Stimulated activated CD4-positive, alpha-beta T cell treated with anti-CD3 and anti-CD28 coated beads, Interleukin-1b, Interleukin-23, amount 100 ng/mL, for 24 hours (primary cell): ENCODE results near the gene CEP83.
A peak's percentile ranks its signal among the peaks of the same experiment; 100 is the strongest.

ENCODE experiments used
- DNase-seq, 4 experiments: peaks; one replicate each; pipeline ENCODE4 v3.0.0-alpha.2; 2020; ENCODE audit warnings: low read depth in 4 of 4, low spot score in 1 of 4

Gene CEP83

GRCh38 chr12:94271351-94271750 is 188.3 kb downstream of the CEP83 start:
- no peak for DNase-seq

- no peak for DNase-seq
These were observed 190.2 kb downstream of the CEP83 start for GRCh38 chr12:94269316-94269999.

- DNase-seq, result no peak
These were observed 191.7 kb downstream of the CEP83 start for GRCh38 chr12:94267921-94268471.

- DNase-seq, result no peak
These were observed 192.2 kb downstream of the CEP83 start for GRCh38 chr12:94267537-94267872.

- DNase-seq, result no peak
These were observed 192.7 kb downstream of the CEP83 start for GRCh38 chr12:94266796-94267536.

GRCh38 chr12:94265966-94266745 is 193.5 kb downstream of the CEP83 start:
- no peak for DNase-seq

GRCh38 chr12:94265539-94265938 is 194.1 kb downstream of the CEP83 start:
- no peak for DNase-seq

GRCh38 chr12:94264736-94265485 is 194.8 kb downstream of the CEP83 start:
- no peak for DNase-seq

- no peak for DNase-seq
These were observed 195.6 kb downstream of the CEP83 start for GRCh38 chr12:94263905-94264561.

- DNase-seq, result peak; percentile 26 to 67 (median 42)
These were observed 196.5 kb downstream of the CEP83 start for GRCh38 chr12:94263011-94263811.

GRCh38 chr12:94262228-94263010 is 197.2 kb downstream of the CEP83 start:
- peak; percentile 21 to 66 (median 47) for DNase-seq

GRCh38 chr12:94261786-94262185 is 197.9 kb downstream of the CEP83 start:
- DNase-seq, result no peak

- DNase-seq, result no peak
These were observed 198.5 kb downstream of the CEP83 start for GRCh38 chr12:94261119-94261518.

- DNase-seq, result no peak
These were observed 198.9 kb downstream of the CEP83 start for GRCh38 chr12:94260717-94261116.

- no peak for DNase-seq
These were observed 199.7 kb downstream of the CEP83 start for GRCh38 chr12:94260017-94260416.

- DNase-seq, result no peak
These were observed 201.1 kb downstream of the CEP83 start for GRCh38 chr12:94258593-94258992.
